ENCODE data around the gene SHD.

SHD gene

GRCh38 chr19:4301590-4302242 lies 22.6 kb downstream of the SHD start:
- no peak for DNase-seq

GRCh38 chr19:4302243-4302640 lies 23.2 kb downstream of the SHD start, which contains the start of gene TMIGD2:
TSS of gene TMIGD2 (minus strand) at chr19:4302389. CDS start at chr19:4302385, 4 bp downstream.
- DNase-seq = no peak

- DNase-seq = no peak
Measured at GRCh38 chr19:4303819-4304537, 24.9 kb downstream of the SHD start.

- DNase-seq = peak; percentile 17
Measured at GRCh38 chr19:4304538-4305256, 25.6 kb downstream of the SHD start, which contains the start of gene FSD1. TSS of gene FSD1 (plus strand) at chr19:4304598. CDS start at chr19:4304747, 149 bp downstream.

GRCh38 chr19:4305257-4305612 lies 26.2 kb downstream of the SHD start:
- no peak for DNase-seq

GRCh38 chr19:4305659-4306058 lies 26.6 kb downstream of the SHD start:
- DNase-seq = no peak

- no peak for DNase-seq
Measured at GRCh38 chr19:4310247-4311121, 31.4 kb downstream of the SHD start.

GRCh38 chr19:4313847-4314490 lies 34.9 kb downstream of the SHD start:
- no peak for DNase-seq

GRCh38 chr19:4316956-4317355 lies 37.9 kb downstream of the SHD start:
- no peak for DNase-seq

GRCh38 chr19:4318460-4318859 lies 39.4 kb downstream of the SHD start:
- no peak for DNase-seq

GRCh38 chr19:4319067-4319718 lies 40.1 kb downstream of the SHD start:
- no peak for DNase-seq

GRCh38 chr19:4320419-4320818 lies 41.4 kb downstream of the SHD start:
- DNase-seq = no peak

GRCh38 chr19:4322942-4323665 lies 44.0 kb downstream of the SHD start:
- DNase-seq = no peak

- no peak for DNase-seq
Measured at GRCh38 chr19:4323692-4324091, 44.6 kb downstream of the SHD start.

- no peak for DNase-seq
Measured at GRCh38 chr19:4324228-4324627, 45.2 kb downstream of the SHD start.

GRCh38 chr19:4326215-4326836 lies 47.3 kb downstream of the SHD start:
- no peak for DNase-seq

GRCh38 chr19:4326837-4327251 lies 47.8 kb downstream of the SHD start:
- no peak for DNase-seq

- DNase-seq = peak; percentile 46
Measured at GRCh38 chr19:4327252-4327876, 48.3 kb downstream of the SHD start.

- no peak for DNase-seq
Measured at GRCh38 chr19:4327877-4328242, 48.8 kb downstream of the SHD start.
